Stimulated activated CD8-positive, alpha-beta memory T cell treated with anti-CD3 and anti-CD28 coated beads, Interleukin-4, amount 100 ng/mL, for 1 hour (primary cell): ENCODE data around the gene GALNT13.

Experiments used
- DNase-seq, 2 donors: peaks; one replicate each; pipeline ENCODE4 v3.0.0-alpha.2; 2020; ENCODE audit warnings: low read depth in 2 of 2, low spot score in 1 of 2

Gene GALNT13

DNA sequence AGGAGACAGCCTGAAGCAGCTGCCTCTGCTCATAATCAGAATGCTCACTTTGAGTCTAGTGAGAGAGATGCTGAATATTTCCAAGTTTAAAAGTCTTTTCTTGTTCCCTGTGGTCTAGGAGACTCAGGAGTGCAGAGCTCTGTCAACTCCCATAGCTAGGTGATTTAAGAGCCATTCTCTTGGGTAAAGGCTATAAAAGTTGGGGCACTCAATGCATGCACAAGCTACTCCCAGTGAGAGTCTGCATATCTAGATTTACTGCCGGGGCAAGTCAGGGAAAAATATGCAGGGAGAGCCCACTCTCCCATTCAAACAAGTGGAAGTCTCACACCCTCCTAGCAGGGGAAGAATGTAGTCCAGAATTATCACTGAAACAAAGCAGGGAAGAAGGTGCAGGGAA lies 418.1 kb downstream of the GALNT13 start:
- DNase-seq, result no peak

DNA sequence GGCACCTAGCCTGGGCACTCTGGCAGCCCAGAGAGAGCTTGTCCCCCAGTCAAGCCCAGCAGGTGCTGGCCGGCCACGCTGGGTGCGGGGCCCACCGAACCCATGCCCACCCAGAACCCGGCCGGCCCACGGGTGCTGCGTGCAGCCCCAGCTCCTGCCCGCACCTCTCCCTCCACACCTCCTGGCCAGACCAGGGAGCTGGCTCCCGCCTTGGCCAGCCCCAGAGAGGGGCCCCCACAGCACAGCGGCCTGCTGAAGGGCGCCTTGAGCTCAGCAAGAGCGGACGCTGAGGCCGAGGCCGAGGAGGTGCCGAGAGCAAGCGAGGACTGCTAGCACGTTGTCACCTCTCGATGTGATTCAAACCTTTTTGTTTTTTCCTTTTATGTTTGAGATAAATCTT lies 419.8 kb downstream of the GALNT13 start:
- no peak for DNase-seq

DNA sequence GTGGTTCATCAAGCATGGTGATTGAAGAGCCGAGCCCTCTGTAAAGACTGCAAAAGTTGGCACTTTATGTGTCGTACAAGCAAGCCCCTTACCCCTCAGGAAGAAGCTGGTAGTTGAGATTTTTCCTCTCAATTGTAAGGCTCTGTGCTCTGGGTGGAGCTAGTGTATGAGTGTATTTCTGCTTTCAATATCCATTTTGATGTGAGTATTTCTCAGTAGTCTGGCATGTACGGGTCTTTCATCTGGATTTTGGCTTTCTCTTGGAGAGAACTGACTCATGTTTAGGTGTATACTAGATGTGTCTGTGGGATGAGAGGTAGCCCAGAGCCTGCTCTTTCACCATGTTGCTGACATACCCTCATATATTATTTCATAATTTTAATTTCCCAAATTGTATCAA lies 420.2 kb downstream of the GALNT13 start:
- no peak for DNase-seq

DNA sequence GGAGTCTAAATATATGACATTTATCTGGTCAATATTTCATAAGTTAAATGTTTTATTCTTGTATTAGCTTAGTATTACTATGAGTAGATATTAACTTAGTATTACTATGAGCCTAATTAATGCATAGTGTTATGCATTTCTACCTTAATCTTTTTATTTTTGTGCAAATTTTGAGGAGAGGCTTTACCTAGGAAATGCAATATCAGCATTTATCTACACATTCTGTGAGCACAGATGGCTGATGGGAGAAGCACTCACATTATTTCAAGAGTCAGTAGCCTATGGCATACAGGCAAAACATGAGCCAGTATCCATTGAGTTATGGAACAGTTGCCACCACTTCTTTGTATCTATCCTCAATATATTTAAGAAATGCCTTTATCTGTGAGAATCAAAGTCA lies 422.1 kb downstream of the GALNT13 start:
- DNase-seq, result no peak

DNA sequence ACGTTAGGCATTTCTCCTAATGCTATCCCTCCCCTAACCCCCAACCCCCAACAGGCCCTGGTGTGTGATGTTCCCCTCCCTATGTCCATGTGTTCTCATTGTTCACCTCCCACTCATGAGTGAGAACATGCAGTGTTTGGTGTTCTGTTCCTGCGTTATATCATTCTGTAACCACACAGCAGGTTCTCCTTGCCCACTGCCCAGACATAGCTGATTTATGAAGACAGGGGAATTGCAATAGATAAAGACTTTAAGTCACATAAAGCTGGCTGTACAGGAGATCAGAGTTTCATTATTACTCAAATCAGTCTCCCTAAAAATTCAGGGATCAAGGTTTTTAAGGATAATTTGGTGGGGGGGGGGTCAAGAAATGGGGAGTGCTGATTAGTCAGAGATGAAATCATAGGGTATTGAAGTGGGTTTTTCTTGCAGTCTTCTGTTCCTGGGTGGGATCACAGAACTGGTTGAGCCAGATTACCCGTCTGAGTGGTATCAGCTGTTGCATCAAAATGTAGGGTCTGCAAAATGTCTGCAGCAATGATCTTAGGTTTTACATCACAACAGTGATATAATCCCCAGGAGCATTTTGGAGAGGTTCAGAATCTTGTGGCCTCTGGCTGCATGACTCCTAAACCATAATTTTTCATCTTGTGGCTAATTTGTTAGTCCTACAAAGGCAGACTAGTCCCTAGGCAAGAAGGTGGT lies 434.7 kb downstream of the GALNT13 start:
- DNase-seq, result no peak

DNA sequence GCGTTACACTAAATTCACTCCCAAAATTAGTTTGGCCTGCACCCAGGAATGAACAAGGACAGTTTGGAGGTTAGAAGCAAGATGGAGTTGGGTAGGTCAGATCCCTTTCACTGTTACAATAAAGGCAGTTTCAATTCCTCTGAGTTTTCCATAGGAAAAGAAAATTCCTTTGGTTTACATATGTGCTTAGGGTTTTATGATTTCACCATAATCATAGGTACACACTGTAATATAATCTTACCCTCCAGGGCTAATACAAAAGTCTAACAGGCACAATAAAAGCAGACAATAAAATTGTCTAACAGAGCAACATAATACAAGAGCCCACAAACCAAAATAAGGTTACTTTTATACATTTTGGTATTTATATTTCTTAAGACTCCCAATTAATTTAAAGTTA lies 435.3 kb downstream of the GALNT13 start:
- DNase-seq, result no peak

DNA sequence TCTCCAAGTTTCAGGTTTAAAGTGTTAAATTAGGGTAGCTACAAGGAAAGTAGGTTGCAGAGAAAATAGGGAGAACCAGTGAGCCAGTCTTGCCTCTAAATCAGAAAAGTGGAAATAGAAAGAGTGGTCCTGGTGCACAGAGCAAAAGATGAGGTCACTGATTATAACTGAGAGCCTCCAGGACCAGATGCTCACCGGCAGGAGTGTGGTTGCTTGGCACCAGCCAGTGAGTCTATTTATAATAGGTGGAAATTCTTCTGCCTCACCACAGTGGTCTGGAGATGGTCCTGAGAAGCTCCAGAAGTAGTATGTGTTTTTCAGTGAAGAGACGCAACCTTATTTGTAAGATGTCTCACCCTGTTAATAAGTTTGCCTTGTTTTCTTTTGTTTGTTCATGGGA lies 452.9 kb downstream of the GALNT13 start:
- no peak for DNase-seq

DNA sequence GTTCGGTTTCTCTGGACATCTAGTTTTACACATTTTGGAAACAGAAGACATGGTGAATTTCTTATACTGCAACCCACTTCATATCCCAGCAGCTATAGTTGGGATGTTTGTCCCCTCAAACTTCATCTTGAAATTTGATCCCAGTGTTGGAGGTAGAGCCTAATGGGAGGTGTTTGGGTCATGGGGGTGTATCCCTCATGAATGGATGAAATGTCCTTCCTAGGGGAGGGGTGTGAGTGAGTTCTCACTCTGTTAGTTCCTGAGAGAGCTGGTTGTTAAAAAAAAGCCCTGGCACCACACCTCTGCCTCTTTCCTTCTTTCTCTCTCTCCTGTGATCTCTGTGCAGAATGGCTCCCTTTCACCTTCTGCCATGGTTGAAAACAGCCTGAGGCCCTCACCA lies 457.8 kb downstream of the GALNT13 start:
- DNase-seq, result no peak

DNA sequence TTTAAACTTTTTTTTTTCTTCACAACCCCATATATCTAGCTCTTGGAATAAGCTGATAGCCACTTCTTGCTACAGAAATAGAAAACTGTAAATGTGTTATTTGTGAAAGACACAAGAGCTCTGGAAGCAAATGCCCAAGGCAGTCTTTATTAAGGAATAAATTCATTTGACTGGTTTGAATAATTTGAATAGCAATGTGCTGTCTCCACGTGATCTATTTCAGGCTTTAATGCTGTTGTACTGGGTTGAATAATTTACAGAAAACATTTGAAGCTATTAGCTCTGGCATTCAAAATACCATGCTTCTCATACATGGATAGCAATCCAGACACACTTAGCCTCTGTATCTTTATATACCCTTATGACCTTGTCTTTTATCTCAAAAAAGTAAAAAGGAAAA lies 460.1 kb downstream of the GALNT13 start:
- no peak for DNase-seq

DNA sequence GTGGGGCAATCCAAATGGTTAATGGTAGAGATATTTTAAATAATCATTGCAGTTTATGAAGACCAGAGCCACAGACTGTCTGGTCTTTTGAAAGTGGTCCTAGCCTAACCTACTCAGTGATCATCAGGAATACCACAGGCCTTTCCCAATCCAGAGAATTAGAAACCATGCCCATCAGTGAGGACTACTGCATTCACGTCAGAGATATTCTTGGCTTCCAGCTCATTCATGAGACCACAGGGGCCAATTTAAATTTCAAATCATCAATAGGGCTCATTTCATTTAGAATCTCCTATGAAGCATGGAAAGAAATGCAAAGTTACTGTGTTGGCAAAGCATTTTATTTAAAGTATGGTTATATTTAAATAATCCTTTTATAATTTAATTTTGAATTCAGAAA lies 464.5 kb downstream of the GALNT13 start:
- no peak for DNase-seq

DNA sequence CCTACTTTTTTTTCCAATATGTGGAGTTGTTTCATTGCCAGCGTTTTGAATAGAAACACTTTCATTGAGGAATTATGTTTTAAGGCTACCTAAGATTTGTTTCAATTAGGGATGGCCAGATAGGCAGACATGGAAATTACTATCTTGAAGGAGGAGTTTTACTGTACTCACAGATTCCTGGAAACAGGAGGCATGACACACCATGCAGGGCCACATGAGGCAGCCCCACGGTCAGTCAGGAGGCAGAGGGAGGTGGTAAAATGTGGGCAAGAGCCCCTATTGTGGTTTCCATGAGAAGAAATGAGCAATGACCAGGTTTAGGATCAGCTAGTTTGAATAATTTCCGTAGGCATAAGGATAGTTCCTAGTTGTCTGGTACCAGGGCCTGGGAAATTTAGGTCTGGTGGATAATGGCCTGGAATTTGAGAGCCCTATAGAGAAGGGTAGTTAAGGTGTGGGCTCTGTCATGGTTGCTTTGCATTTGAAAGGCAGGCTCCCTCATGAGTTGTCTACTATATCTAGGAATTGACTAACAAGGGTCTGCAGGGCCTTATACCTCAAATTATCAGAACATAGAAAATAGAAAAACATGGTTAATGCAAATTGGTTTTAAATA lies 466.7 kb downstream of the GALNT13 start:
- DNase-seq, result no peak

DNA sequence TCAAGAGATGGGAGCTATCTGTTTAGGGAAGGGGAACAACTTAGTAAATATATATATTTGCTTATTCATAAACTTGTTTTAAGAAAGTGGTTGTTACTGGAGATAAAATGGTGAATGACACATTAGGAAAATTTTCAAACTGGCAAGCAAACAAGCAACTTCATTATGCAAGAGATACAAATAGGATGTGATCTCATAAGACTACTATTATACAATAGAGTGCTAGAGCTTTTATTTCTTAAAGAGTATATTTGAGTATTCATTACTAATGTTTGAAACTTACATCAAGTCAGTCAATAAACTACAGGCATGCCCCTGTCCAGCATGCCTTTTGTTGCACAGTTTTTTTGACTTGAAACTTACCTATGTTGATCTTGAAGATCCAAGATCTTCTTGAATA lies 471.6 kb downstream of the GALNT13 start:
- no peak for DNase-seq

DNA sequence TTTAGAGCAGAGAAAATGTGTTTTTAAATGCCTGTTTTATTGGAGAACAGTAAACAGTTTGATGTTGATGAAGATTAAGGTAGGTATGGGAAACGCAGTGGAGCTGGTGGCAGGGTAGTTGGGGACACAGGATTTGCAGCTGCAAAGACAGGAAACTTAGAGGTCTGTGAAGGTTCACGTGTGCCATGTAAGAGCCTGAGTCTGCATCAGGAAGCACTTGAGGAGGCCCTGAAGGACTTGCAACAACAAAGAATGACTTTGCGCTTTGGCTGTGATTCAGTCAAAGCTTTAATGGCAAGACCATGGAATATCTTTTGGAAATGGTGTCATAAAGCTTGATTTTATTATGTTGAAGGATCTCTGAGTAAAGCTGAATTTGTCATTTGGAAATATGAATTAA lies 479.2 kb downstream of the GALNT13 start:
- DNase-seq, result no peak

DNA sequence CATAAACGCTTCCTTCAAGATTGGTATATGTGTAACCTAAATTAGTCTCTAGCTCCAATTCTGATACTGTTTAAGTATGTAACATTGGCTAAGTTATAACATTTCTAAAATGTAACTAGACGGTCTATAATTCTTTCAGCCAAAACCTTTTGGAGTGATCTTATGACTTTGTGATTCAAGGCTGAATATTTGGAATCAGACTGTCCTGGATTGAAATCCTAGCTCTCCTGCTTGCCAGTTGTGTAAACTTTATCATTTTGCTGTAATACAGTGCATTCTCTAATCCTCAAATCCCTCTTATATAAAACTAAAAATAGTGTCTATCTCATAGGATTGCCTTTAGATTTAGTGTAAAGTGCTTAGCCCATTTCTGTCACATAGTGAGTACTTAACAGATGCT lies 489.6 kb downstream of the GALNT13 start:
- DNase-seq, result no peak

DNA sequence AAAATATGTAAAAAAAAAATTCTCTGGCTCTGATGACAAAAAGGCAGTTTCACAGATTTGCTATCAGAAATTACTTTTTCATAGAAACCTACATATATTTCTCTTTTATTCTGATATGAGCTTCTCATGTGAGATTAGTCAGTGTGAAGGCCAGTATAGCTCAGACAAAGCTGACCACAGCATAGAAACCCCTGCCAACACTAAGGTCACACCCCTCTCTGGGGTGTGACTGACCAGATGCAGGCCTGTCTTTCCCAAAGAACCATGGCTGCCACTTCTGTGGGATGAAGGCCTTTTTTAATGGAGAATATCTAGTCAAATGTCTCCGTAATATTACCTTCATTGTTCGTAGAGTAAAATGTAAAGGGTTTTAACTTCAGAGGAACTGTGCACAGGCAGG lies 496.4 kb downstream of the GALNT13 start:
- DNase-seq, result no peak

DNA sequence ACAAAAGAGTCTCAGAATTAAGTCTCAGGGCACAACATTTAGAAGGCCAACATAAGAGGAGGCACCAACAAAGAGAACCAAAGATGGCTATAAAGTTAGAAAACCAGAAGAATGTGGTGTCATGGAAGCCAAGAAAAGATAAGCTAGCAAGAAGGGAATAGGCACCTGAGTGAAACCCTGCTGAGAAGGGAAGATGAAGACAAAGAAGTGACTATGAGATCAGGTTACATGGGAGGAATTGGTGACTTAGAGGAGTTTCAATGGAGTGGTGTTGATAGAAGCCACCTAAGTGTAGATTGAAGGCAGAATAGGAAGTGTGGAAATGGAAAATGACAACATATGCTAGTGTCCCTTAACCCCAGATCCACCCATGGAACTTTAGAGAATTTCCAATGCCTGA lies 499.2 kb downstream of the GALNT13 start:
- DNase-seq, result no peak

DNA sequence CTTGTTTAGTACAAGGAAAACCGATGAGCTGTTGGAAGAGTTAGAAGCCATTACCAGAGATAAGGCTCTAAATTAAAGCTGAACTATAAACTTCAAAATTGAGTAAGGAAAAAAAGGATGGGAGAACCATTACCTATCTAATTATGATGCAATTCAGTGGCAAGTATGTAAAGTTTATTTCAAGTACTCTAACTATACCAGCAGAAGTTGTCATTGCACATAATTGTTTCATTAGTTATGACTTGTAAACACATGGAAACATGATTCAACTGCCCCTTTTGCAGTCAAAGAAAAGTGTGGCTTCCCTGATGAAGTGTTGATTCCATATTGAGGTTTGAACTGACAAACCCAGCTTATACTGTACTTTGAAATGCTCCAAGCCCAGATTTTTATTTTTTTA lies 502.7 kb downstream of the GALNT13 start:
- DNase-seq, result no peak

DNA sequence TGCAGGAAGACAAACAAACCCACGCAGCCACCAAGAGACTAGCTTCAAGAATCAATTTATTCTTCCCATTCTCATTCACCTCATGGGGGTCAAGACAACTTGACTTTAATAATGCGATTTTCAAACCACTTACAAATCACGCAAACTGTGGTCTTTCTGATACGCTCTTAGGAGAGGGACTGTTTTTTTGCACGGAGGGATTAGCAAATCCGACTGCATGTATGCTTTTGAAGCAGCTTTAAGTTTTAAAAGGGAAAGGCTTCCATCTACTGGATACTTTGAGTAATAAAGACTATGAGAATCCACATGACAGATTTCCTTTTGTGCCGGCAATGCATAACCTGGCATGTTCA lies 503.8 kb downstream of the GALNT13 start:
- DNase-seq, result no peak

DNA sequence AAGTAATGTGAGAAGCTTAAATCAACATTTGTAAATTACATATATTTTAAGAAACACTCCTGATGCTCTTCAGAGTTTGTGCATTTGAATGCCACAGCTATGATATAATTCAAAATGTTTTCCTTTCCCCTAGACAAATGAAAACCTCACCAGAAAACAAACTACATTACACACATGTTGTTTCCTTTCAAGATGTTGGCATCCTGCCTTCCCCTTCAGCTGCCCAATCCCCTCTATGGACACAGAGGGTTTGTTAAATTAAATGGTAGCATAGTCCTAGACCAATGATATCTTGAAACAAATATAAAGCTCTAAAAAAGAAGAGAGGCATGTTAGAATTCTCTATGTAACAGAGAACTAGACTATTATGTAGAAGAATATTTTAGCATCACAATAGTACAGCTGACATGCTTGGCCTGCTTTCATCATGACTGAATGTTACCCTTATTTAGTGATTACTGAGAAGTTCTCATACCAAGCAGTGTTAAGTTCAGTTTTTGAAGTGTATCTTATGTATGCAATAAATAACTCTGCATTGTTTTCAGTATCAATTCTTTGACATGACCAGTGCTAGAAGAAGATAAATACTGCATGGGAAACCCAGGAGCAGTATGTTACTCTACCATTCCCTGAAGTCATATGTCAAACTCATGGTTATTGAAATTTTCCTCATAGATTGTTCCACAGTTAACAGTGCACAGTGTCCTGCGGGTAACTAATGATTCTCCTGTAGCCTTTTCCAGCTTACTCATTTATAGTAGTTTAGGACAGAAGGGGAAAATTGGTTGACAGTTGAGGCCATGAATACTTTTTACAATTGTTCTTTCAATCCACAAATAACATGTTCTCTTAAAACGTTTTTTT lies 510.4 kb downstream of the GALNT13 start:
- no peak for DNase-seq

DNA sequence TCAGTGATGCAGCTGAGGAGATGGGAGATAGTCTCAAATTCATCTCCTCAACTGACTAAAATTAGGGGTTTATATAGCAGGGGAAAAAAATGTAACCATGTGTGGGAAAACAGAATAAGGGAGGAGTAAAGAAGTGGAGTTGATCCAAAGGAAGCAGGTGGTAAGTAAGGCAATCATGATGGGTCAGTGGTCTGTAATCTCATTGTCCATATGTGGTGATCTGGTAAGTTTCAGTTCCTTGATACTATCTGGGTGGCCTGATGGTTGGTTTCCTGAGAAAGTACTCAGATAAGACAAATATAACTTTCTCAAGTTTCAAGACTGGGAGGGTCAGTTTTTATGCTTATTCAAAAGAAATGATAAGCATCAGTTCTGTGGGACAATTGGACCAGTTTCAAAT lies 514.5 kb downstream of the GALNT13 start:
- DNase-seq, result no peak

DNA sequence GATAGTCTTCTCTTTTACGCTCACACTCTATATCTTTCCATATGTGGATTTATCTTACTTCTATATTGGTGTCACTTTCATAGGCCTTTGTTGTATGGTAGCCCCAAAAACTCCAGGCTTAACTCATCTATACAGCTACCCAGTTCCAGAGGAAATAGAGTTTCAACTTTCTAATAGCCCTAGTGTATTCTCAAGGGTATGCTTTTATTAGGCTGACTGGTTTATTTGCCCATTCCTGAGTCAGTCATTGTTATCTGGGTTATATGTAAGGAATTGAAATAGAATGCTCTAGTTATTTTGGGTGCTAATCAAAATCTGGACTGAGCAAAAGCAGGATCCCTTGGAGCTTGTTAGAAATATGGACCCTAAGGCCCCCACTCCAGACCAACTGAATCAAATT lies 519.3 kb downstream of the GALNT13 start:
- no peak for DNase-seq

DNA sequence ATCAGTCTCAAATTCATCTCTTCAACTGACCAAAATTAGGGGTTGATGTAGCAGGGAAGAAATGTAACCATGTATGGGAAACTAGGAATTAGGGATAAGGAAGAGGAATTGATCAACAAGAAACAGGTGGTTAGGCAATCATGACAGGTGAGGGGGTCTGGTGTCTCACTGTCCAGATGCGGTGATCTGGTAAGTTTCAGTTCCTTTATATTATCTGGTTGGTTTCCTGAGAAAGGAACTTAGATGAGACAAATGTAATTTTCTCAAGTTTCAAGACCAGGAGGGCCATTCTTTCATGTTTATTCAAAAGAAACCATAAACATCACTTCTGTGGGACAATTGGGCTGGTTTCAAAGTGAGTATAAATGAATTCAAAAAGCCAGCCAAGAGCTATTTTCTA lies 520.5 kb downstream of the GALNT13 start:
- DNase-seq, result no peak
